Esophagus squamous epithelium (tissue), 5 donors: ENCODE results near the gene SSX7. TPM values are rescaled to one million over a fixed set of nuclear protein-coding genes. Genes with fewer than 3 reads are reported as not detected.

ENCODE experiments used
- DNase-seq: peaks from one replicate; lab custom pipeline; 2025; lab: John Stamatoyannopoulos, UW
- H3K27ac ChIP-seq, 4 donors: fragments of 200-600 bp; sonication (generic); one replicate each; pipeline ENCODE4 v1.5.1; 2016 to 2019; ENCODE audit warnings: mild to moderate bottlenecking in 1 of 4
- H3K27me3 ChIP-seq, 4 donors: fragments of 200-600 bp; sonication (generic); 1 replicate in 3 of 4; 2 replicates in 1 of 4; pipeline versions ENCODE4 v1.5.1 to v1.6.0; 2017 to 2021; ENCODE audit warnings: antibody characterized with exemption in 1 of 4
- H3K36me3 ChIP-seq, 3 donors: fragments of 200-600 bp; sonication (generic); one replicate each; pipeline ENCODE4 v1.5.1; 2016 to 2019
- H3K4me1 ChIP-seq, 3 donors: fragments of 200-600 bp; sonication (generic); one replicate each; pipeline ENCODE4 v1.5.1; 2017 to 2019
- H3K4me3 ChIP-seq, 4 donors: fragments of 200-600 bp; sonication (generic); 1 replicate in 3 of 4; 2 replicates in 1 of 4; pipeline ENCODE4 v1.5.1; 2016 to 2019; ENCODE audit warnings: mild to moderate bottlenecking in 2 of 4, moderate library complexity in 1 of 4
- H3K9me3 ChIP-seq, 3 donors: fragments of 200-600 bp; sonication (generic); one replicate each; pipeline ENCODE4 v1.5.1; 2016 to 2019
- POLR2A ChIP-seq, 4 donors: fragments of 450-650 bp; IDR thresholded peaks; one replicate each; pipeline ENCODE4 v1.6.1; 2017; ENCODE audit warnings: antibody characterized with exemption in 4 of 4, mild to moderate bottlenecking in 4 of 4, moderate library complexity in 3 of 4
- WGBS, 2 donors: methylation state at CpG; one replicate each; pipeline ENCODE4 v1.1.5; 2018; 5-methylcytosine and 5-hydroxymethylcytosine counted together
- intact Hi-C: fragments of 100-400 bp; cut with DNase I; formaldehyde crosslinking; loops from one replicate; pipeline ENCODE4 v1.15.0; 2022
- small RNA-seq, 4 donors: library from RNA; depleted of rRNA; stranded (forward); fragments of <200 nt; gene quantifications; one replicate each; pipeline ENCODE3, GENCODE V24; 2016
- total RNA-seq, 4 donors: library from RNA; depleted of rRNA; stranded (reverse); fragments of >200 nt; gene quantifications; one replicate each; pipeline ENCODE4 v1.1.0, GENCODE V29; 2016
- TF ChIP-seq, protein P1 (sequence below), 6 experiments: fragments of 450-650 bp in 4 of 6; fragments of 200-600 bp in 2 of 6; sonication (generic) in 2 of 6; IDR thresholded peaks; one replicate each; pipeline ENCODE4 v1.5.1; 2016 to 2019; ENCODE audit warnings: antibody characterized with exemption in 6 of 6, mild to moderate bottlenecking in 4 of 6, moderate library complexity in 4 of 6
- donor health status: DM: yes; HTN: yes; CAD: no.

SSX7 gene
- total RNA-seq, 4 donors from 2014 or later, result not detected

DNA sequence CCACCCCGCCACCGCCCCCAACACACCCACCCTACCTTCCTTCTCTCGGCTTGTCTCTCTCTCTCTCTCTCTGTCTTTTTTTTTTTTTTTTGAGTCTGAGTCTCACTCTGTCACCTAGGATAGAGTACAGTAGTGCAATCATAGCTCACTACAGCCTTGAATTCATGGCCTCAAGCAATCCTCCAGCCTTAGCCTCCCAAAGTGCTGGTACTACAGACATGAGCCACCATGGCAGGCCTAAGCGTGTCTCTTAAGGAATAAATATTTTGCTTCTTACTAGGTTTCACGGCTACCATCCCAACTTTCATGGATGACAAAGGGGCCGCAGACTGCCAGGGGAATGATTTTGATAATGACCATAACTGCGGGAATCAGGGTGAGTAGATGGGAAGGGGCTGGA lies 55.8 kb downstream of the SSX7 start:
- DNase-seq, result no peak
- Histone ChIP-seq H3K27me3 (no peaks in the 10 kb centered on the region), H3K9me3 (no peaks in the 10 kb centered on the region), H3K36me3 (no peaks in the 10 kb centered on the region), H3K27ac (no peak overlapping the region), H3K4me1 (no peaks in the 10 kb centered on the region), H3K4me3 (no peak overlapping the region)
- intact Hi-C loops, result no loop called here
- 81 to 90% methylated on average over 3 to 4 of the region's 7 CpGs for WGBS, 2 donors
- TF ChIP-seq, protein P1, sequence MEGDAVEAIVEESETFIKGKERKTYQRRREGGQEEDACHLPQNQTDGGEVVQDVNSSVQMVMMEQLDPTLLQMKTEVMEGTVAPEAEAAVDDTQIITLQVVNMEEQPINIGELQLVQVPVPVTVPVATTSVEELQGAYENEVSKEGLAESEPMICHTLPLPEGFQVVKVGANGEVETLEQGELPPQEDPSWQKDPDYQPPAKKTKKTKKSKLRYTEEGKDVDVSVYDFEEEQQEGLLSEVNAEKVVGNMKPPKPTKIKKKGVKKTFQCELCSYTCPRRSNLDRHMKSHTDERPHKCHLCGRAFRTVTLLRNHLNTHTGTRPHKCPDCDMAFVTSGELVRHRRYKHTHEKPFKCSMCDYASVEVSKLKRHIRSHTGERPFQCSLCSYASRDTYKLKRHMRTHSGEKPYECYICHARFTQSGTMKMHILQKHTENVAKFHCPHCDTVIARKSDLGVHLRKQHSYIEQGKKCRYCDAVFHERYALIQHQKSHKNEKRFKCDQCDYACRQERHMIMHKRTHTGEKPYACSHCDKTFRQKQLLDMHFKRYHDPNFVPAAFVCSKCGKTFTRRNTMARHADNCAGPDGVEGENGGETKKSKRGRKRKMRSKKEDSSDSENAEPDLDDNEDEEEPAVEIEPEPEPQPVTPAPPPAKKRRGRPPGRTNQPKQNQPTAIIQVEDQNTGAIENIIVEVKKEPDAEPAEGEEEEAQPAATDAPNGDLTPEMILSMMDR (IDR thresholded peaks at IDR 0.05), result no peak
- TF ChIP-seq POLR2A (IDR thresholded peaks at IDR 0.05), result no peak

DNA sequence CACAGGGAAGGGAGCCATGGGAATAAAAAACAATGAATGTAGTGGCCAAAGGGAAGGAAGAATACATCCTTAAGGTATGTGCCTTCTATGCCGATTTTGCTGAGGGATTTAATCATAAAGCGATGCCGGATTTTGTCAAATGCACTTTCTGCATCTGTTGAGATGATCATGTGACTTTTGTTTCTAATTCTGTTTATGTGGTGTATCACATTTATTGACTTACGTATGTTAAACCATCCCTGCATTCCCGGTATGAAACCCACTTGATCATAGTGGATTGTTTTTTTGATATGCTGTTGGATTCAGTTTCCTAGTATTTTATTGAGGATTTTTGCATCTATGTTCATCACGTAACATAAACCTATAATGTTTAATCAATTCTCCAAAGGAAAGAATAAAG lies 60.0 kb downstream of the SSX7 start:
- WGBS, 2 donors, result 84 to 85% methylated on average over 6 of the region's 6 CpGs
- intact Hi-C loops, result no loop called here
- TF ChIP-seq, protein P1 (IDR thresholded peaks at IDR 0.05), result no peak
- no peak for TF ChIP-seq POLR2A (IDR thresholded peaks at IDR 0.05)

More for the DNA sequence above, 60.0 kb downstream of the SSX7 start:
- Histone ChIP-seq H3K4me1 (no peaks in the 10 kb centered on the region), H3K9me3 (no peaks in the 10 kb centered on the region), H3K27me3 (no peaks in the 10 kb centered on the region), H3K27ac (no peak overlapping the region), H3K36me3 (no peaks in the 10 kb centered on the region), H3K4me3 (no peak overlapping the region)
- DNase-seq, result no peak

Small RNAs within 50 kb of the gene (small RNA-seq; reads per million reads assigned to genes)
- 0 reads per million in 4 donors for gene AL450023.3
- gene RNA5SP504, result 0 to 0.27 (median 0) reads per million in 4 donors

Other genes with a start within 250 kb of the SSX7 start
- not detected for gene XAGE1A, start 159.1 kb downstream of the SSX7 start, total RNA-seq
- gene XAGE1B, start 137.8 kb downstream of the SSX7 start, total RNA-seq, result not detected
- gene SSX2, start 52.3 kb upstream of the SSX7 start, total RNA-seq, result not detected
- gene SSX2B, start 96.4 kb upstream of the SSX7 start, total RNA-seq, result not detected
- not detected for gene SPANXN5, start 142.5 kb upstream of the SSX7 start, total RNA-seq
- not detected for gene XAGE5, start 156.4 kb upstream of the SSX7 start, total RNA-seq
- gene XAGE3, start 213.2 kb upstream of the SSX7 start, total RNA-seq, result not detected
- 10 to 100 TPM in 2 of 4 donors, 1 to 10 TPM in 2; 6.2 to 23.8 (median 11.1) TPM for gene FAM156B, start 242.4 kb upstream of the SSX7 start, total RNA-seq